Uterus (tissue), 2 donors: ENCODE results near the gene UMODL1.

Experiments used
- CTCF ChIP-seq, 4 experiments: fragments of 200-600 bp in 2 of 4; fragments of 450-650 bp in 2 of 4; sonication (generic) in 2 of 4; IDR thresholded peaks; one replicate each; pipeline ENCODE4 v1.5.1; 2016 to 2019; ENCODE audit warnings: antibody characterized with exemption in 4 of 4, mild to moderate bottlenecking in 2 of 4, moderate library complexity in 1 of 4
- POLR2A ChIP-seq, 2 donors: fragments of 450-650 bp; IDR thresholded peaks; one replicate each; pipeline ENCODE4 v1.6.1; 2016; ENCODE audit warnings: antibody characterized with exemption in 2 of 2, mild to moderate bottlenecking in 1 of 2, moderate library complexity in 1 of 2

- TF ChIP-seq CTCF (IDR thresholded peaks at IDR 0.05) (no peak), POLR2A (IDR thresholded peaks at IDR 0.05) (no peak)
Measured at GRCh38 chr21:42081931-42082381, 10.8 kb downstream of the UMODL1 start.
